HG02610 (cell line): Measurements from ENCODE around the gene GSTM4.
"Not testable (repeated sequence)": the region's sequence is repeated elsewhere in the genome, so short reads cannot be mapped to it uniquely, and the experiment has no call there.

ENCODE experiments used
- ATAC-seq: cut with Tn5 transposase; IDR thresholded peaks from one replicate; pipeline ENCODE4 v1.9.1; 2021; ENCODE audit warnings: mild to moderate bottlenecking, moderate library complexity; ENCODE audit not compliant: unreplicated experiment

Gene GSTM4

GRCh38 chr1:109637446-109637845, 18.5 kb upstream of the GSTM4 start:
- ATAC-seq, result no peak

- ATAC-seq, result no peak
These were observed 16.6 kb upstream of the GSTM4 start for GRCh38 chr1:109639063-109639840.

- ATAC-seq, result no peak
These were observed 16.1 kb upstream of the GSTM4 start for GRCh38 chr1:109639841-109640184.

- peak; percentile 47 for ATAC-seq
These were observed 15.5 kb upstream of the GSTM4 start for GRCh38 chr1:109640285-109640865.

- no peak for ATAC-seq
These were observed 14.7 kb upstream of the GSTM4 start for GRCh38 chr1:109641078-109641740.

GRCh38 chr1:109641861-109642260, 14.0 kb upstream of the GSTM4 start:
- no peak for ATAC-seq

- no peak for ATAC-seq
These were observed 13.3 kb upstream of the GSTM4 start for GRCh38 chr1:109642626-109643025.

- peak; percentile 84 for ATAC-seq
These were observed 12.3 kb upstream of the GSTM4 start for GRCh38 chr1:109643385-109644230.

- no peak for ATAC-seq
These were observed 11.2 kb upstream of the GSTM4 start for GRCh38 chr1:109644670-109645069.

GRCh38 chr1:109649491-109649914, 6.4 kb upstream of the GSTM4 start:
- no peak for ATAC-seq

- no peak for ATAC-seq
These were observed 5.3 kb upstream of the GSTM4 start for GRCh38 chr1:109650609-109651008.

GRCh38 chr1:109652402-109652801, 3.5 kb upstream of the GSTM4 start:
- ATAC-seq, result no peak

GRCh38 chr1:109653306-109653705, 2.6 kb upstream of the GSTM4 start:
- no peak for ATAC-seq

GRCh38 chr1:109654519-109654918, 1.4 kb upstream of the GSTM4 start:
- ATAC-seq, result no peak

- no peak for ATAC-seq
These were observed 1.5 kb downstream of the GSTM4 start for GRCh38 chr1:109657395-109657794.

- no peak for ATAC-seq
These were observed 2.1 kb downstream of the GSTM4 start for GRCh38 chr1:109657970-109658369.

GRCh38 chr1:109658533-109659042, 2.7 kb downstream of the GSTM4 start:
- no peak for ATAC-seq

GRCh38 chr1:109659145-109659544, 3.2 kb downstream of the GSTM4 start:
- no peak for ATAC-seq

- no peak for ATAC-seq
These were observed 4.2 kb downstream of the GSTM4 start for GRCh38 chr1:109659997-109660690.

GRCh38 chr1:109660691-109661026, 4.8 kb downstream of the GSTM4 start:
- not testable (repeated sequence) for ATAC-seq

- ATAC-seq, result no peak
These were observed 5.5 kb downstream of the GSTM4 start for GRCh38 chr1:109661391-109661790.
